SK-N-SH (cell line): Measurements from ENCODE around the gene LHX5. TPM values are rescaled to one million over a fixed set of nuclear protein-coding genes. Genes with fewer than 3 reads are reported as not detected.

Source experiments
- CTCF ChIA-PET: fragments of 300-600, 350-600 bp; formaldehyde crosslinking; extraction: SDS; loops from one replicate; lab custom pipeline; 2021; lab: Yijun Ruan, JAX
- POLR2A ChIA-PET: fragments of 350-600 bp; sonication (Branson Sonifier 250); formaldehyde crosslinking; extraction: SDS; loops from one replicate; lab custom pipeline; 2020; ENCODE audit warnings: antibody characterized with exemption, inconsistent platforms; lab: Yijun Ruan, JAX
- DNase-seq: peaks from one replicate; pipeline ENCODE4 v3.0.0; 2012
- H2AFZ ChIP-seq: fragments of 200-600 bp; sonication (generic); 2 replicates; pipeline ENCODE4 v1.8.1; 2016; ENCODE audit warnings: antibody characterized with exemption, mild to moderate bottlenecking, low read depth
- H3F3A ChIP-seq: fragments of 200-600 bp; sonication (generic); replicated peaks from 2 replicates; pipeline ENCODE3; 2016; ENCODE audit warnings: antibody characterized with exemption, mild to moderate bottlenecking; ENCODE audit not compliant: insufficient read depth
- H3K27ac ChIP-seq, 2 experiments: fragments of 200-500 bp in 1 of 2; fragments of 200-600 bp in 1 of 2; sonication (Bioruptor generic) in 1 of 2; sonication (generic), shearing (Covaris generic) in 1 of 2; 2 replicates each; pipeline versions ENCODE4 v1.5.1 to v1.6.1; 2014 to 2016; ENCODE audit warnings: low read depth in 2 of 2, inconsistent platforms in 1 of 2, low read length in 1 of 2, mild to moderate bottlenecking in 1 of 2, mixed read lengths in 1 of 2
- H3K27me3 ChIP-seq: fragments of 200-600 bp; sonication (generic), shearing (Covaris generic); 2 replicates; pipeline ENCODE4 v1.6.1; 2016; ENCODE audit warnings: mixed run types; ENCODE audit not compliant: insufficient read depth
- H3K36me3 ChIP-seq, 2 experiments: fragments of 200-500 bp in 1 of 2; fragments of 200-600 bp in 1 of 2; sonication (Bioruptor generic) in 1 of 2; sonication (generic) in 1 of 2; replicated peaks in 1 of 2; 2 replicates each; pipeline versions ENCODE3 to v1.5.1; 2014 to 2016; ENCODE audit warnings: low read length in 1 of 2, mild to moderate bottlenecking in 1 of 2; ENCODE audit not compliant: insufficient read depth in 2 of 2, control insufficient read depth in 1 of 2
- H3K4me1 ChIP-seq, 2 experiments: fragments of 200-500 bp in 1 of 2; fragments of 200-600 bp in 1 of 2; sonication (Bioruptor generic) in 1 of 2; sonication (generic), shearing (Covaris generic) in 1 of 2; 2 replicates each; pipeline versions ENCODE4 v1.5.1 to v1.6.1; 2014 to 2016; ENCODE audit warnings: low read depth in 1 of 2, low read length in 1 of 2, mixed run types in 1 of 2; ENCODE audit not compliant: insufficient read depth in 2 of 2, control insufficient read depth in 1 of 2
- H3K4me2 ChIP-seq: fragments of 200-600 bp; sonication (generic), shearing (Covaris generic); 2 replicates; pipeline ENCODE4 v1.6.1; 2017; ENCODE audit warnings: mixed run types
- H3K4me3 ChIP-seq, 2 experiments: fragments of 200-500 bp in 1 of 2; fragments of 200-600 bp in 1 of 2; sonication (Bioruptor generic) in 1 of 2; sonication (generic), shearing (Covaris generic) in 1 of 2; 2 replicates each; pipeline versions ENCODE4 v1.5.1 to v1.8.1; 2014 to 2016; ENCODE audit warnings: low read depth in 2 of 2, inconsistent platforms in 1 of 2, low read length in 1 of 2, mild to moderate bottlenecking in 1 of 2, mixed read lengths in 1 of 2, moderate library complexity in 1 of 2
- H3K79me2 ChIP-seq: fragments of 200-600 bp; sonication (generic); 2 replicates; pipeline ENCODE4 v1.8.1; 2017; ENCODE audit warnings: mild to moderate bottlenecking; ENCODE audit not compliant: insufficient read depth
- H3K9ac ChIP-seq: fragments of 200-600 bp; sonication (generic); 2 replicates; pipeline ENCODE4 v1.6.1; 2017; ENCODE audit warnings: mixed run types
- H3K9me2 ChIP-seq: fragments of 200-600 bp; sonication (generic); 2 replicates; pipeline ENCODE4 v1.6.1; 2017; ENCODE audit warnings: mixed run types
- H3K9me3 ChIP-seq: fragments of 200-600 bp; sonication (generic); 2 replicates; pipeline ENCODE4 v1.6.1; 2017; ENCODE audit warnings: mixed run types, mild to moderate bottlenecking, moderate library complexity
- H4K20me1 ChIP-seq: fragments of 200-600 bp; sonication (generic); 2 replicates; pipeline ENCODE4 v1.6.1; 2017; ENCODE audit warnings: mild to moderate bottlenecking, mixed run types; ENCODE audit not compliant: insufficient read depth
- SIN3A ChIP-seq: IDR thresholded peaks from 2 replicates; pipeline ENCODE4 v1.6.1; 2012; ENCODE audit warnings: low read depth, mild to moderate bottlenecking, low read length, moderate library complexity, borderline replicate concordance
- WGBS: methylation state at CpG from one replicate; pipeline ENCODE4 v1.1.6; 2017; ENCODE audit warnings: low lambda C conversion rate; 5-methylcytosine and 5-hydroxymethylcytosine counted together
- polyA plus RNA-seq, 3 experiments: library from polyadenylated mRNA; depleted of rRNA; stranded (reverse); fragments of >200 nt; gene quantifications; 2 replicates each; pipeline ENCODE4 v1.2.3, GENCODE V29; 2012
- TF ChIP-seq, protein P1 (sequence below): IDR thresholded peaks from 2 replicates; pipeline ENCODE4 v1.4.0; 2012; ENCODE audit warnings: low read depth, borderline replicate concordance

Gene LHX5
- polyA plus RNA-seq, 1 of the 3 experiments (the other 2 are of a cell fraction) = not detected

DNA sequence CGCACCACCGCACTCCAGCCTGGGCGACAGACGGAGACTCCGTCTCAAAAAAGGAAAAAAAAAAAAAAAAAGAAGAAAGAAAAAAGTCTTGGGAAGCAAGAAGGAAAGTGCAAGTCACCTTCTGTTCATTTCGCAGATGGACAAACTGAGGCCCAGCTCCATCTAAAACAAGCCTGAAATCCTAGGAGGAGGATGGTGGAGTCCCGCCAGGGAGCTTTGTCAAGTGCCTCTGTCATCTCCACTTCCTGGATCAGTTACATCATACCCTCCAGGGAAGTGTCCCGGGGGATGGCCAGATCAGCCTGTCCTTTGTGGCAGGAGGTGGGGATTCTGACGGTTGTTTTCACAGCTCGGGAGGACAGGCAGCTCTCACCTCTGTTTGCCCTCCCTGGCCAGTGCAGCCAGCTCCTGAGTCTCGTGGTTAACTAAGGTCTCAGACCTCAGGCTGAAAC is 58.2 kb downstream of the LHX5 start:
- no peaks in the 10 kb centered on the region for H3K4me1 ChIP-seq
- H3K9me3 ChIP-seq = no peaks in the 10 kb centered on the region
- ChIA-PET CTCF (interaction anchor here (2.7 kb wide), 1 partner anchor 12 kb away, joined by 18 read pairs; no protein-coding TSS in a partner anchor), POLR2A (no interaction called here)
- no peak overlapping the region for H2AFZ ChIP-seq
- WGBS = 56% methylated on average over 11 of the region's 11 CpGs
- DNase-seq = no peak
- H3K27ac ChIP-seq = no peak overlapping the region
- no peak overlapping the region for H3K9ac ChIP-seq
- H3F3A ChIP-seq = no peaks in the 10 kb centered on the region
- no peak for TF ChIP-seq SIN3A
- TF ChIP-seq, protein P1, sequence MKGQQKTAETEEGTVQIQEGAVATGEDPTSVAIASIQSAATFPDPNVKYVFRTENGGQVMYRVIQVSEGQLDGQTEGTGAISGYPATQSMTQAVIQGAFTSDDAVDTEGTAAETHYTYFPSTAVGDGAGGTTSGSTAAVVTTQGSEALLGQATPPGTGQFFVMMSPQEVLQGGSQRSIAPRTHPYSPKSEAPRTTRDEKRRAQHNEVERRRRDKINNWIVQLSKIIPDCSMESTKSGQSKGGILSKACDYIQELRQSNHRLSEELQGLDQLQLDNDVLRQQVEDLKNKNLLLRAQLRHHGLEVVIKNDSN = no peak
- H3K27me3 ChIP-seq = no peaks in the 10 kb centered on the region
- no peaks in the 10 kb centered on the region for H3K36me3 ChIP-seq
- H4K20me1 ChIP-seq = no peaks in the 10 kb centered on the region
- no peak overlapping the region for H3K4me2 ChIP-seq
- H3K79me2 ChIP-seq = no peaks in the 10 kb centered on the region
- no peak overlapping the region for H3K4me3 ChIP-seq
- no peaks in the 10 kb centered on the region for H3K9me2 ChIP-seq

Other genes starting within 250 kb of the LHX5 start
- gene SLC8B1, start 136.8 kb downstream of the LHX5 start, polyA plus RNA-seq (2012; rRNA removed) = 12.0 and 12.9 TPM in 2 replicates
- 12.1 and 15.2 TPM in 2 replicates for gene PLBD2, start 113.3 kb downstream of the LHX5 start, polyA plus RNA-seq (2012; rRNA removed)
- gene SDS, start 68.0 kb downstream of the LHX5 start, polyA plus RNA-seq (2012; rRNA removed) = 0.08 and 0.10 TPM in 2 replicates
- 32.4 and 33.7 TPM in 2 replicates for gene SDSL, start 49.5 kb downstream of the LHX5 start, polyA plus RNA-seq (2012; rRNA removed)